Upper lobe of left lung (tissue), 4 donors: ENCODE data around the gene ZNF414.

Source experiments
- CTCF ChIP-seq, 6 experiments: fragments of 450-650 bp in 4 of 6; fragments of 200-600 bp in 2 of 6; sonication (generic) in 2 of 6; IDR thresholded peaks; one replicate each; pipeline ENCODE4 v1.5.1; 2016 to 2019; ENCODE audit warnings: antibody characterized with exemption in 6 of 6
- POLR2A ChIP-seq, 4 donors: fragments of 450-650 bp; IDR thresholded peaks; one replicate each; pipeline ENCODE4 v1.5.1; 2016 to 2017; ENCODE audit warnings: antibody characterized with exemption in 4 of 4, mild to moderate bottlenecking in 2 of 4

- TF ChIP-seq CTCF (IDR thresholded peaks at IDR 0.05) (no peak), POLR2A (IDR thresholded peaks at IDR 0.05) (no peak)
Measured at GRCh38 chr19:8466018-8466417, 47.9 kb downstream of the ZNF414 start.
